CD4-positive, alpha-beta T cell (primary cell): ENCODE data around the gene DNASE1L2. TPM values are rescaled to one million over a fixed set of nuclear protein-coding genes. Genes with fewer than 3 reads are reported as not detected.
A peak's percentile ranks its signal among the peaks of the same experiment; 100 is the strongest.

Experiments used
- ATAC-seq: fragments of 200-7000 bp; cut with Tn5 transposase; one replicate; pipeline ENCODE4 v1.10.0; 2022; ENCODE audit warnings: mild to moderate bottlenecking; ENCODE audit not compliant: poor library complexity
- CTCF ChIA-PET: fragments of 350-600 bp; sonication (Branson Sonifier 250); formaldehyde crosslinking; loops from one replicate; lab custom pipeline; 2021; ENCODE audit warnings: antibody characterized with exemption, inconsistent platforms; lab: Charles Lee
- POLR2A ChIA-PET: fragments of 350-600 bp; sonication (Branson Sonifier 250); formaldehyde crosslinking; loops from one replicate; lab custom pipeline; 2021; ENCODE audit warnings: antibody characterized with exemption, inconsistent platforms; lab: Charles Lee
- DNase-seq, 14 experiments: peaks; one replicate each; pipeline ENCODE4 v3.0.0-alpha.2; 2013 to 2020; ENCODE audit warnings: mixed read lengths in 2 of 14
- H3K27ac ChIP-seq, 2 donors: one replicate each; pipeline versions ENCODE4 v1.5.1 to v1.7.0; 2013; ENCODE audit warnings: low read length in 2 of 2, low read depth in 1 of 2, mild to moderate bottlenecking in 1 of 2
- H3K27me3 ChIP-seq, 2 experiments: 1 replicate in 1 of 2; 2 replicates in 1 of 2; pipeline versions ENCODE4 v1.6.1 to v1.7.0; 2013; ENCODE audit warnings: low read length in 2 of 2, control low read depth in 1 of 2, mild to moderate bottlenecking in 1 of 2, moderate library complexity in 1 of 2; ENCODE audit not compliant: insufficient read depth in 2 of 2, control insufficient read depth in 1 of 2
- H3K36me3 ChIP-seq: one replicate; pipeline ENCODE4 v1.6.1; 2013; ENCODE audit warnings: low read length, control low read depth; ENCODE audit not compliant: insufficient read depth
- H3K4me1 ChIP-seq: one replicate; pipeline ENCODE4 v1.6.1; 2013; ENCODE audit warnings: low read length, control low read depth; ENCODE audit not compliant: insufficient read depth
- H3K4me3 ChIP-seq: one replicate; pipeline ENCODE4 v1.5.1; 2013; ENCODE audit warnings: mild to moderate bottlenecking, low read length, moderate library complexity
- H3K9me3 ChIP-seq, 2 experiments: 1 replicate in 1 of 2; 2 replicates in 1 of 2; pipeline versions ENCODE4 v1.6.1 to v1.7.0; 2013; ENCODE audit warnings: low read length in 2 of 2, mild to moderate bottlenecking in 2 of 2, control low read depth in 1 of 2, moderate library complexity in 1 of 2; ENCODE audit not compliant: control insufficient read depth in 1 of 2, insufficient read depth in 1 of 2
- H3K27ac Mint-ChIP-seq: one replicate; pipeline ENCODE4 v1.8.0; 2020; ENCODE audit warnings: mixed read lengths
- H3K27me3 Mint-ChIP-seq: one replicate; pipeline ENCODE4 v1.8.0; 2021; ENCODE audit warnings: mixed read lengths
- H3K36me3 Mint-ChIP-seq: one replicate; pipeline ENCODE4 v1.8.0; 2021; ENCODE audit warnings: low read depth, mixed read lengths
- H3K4me1 Mint-ChIP-seq: one replicate; pipeline ENCODE4 v1.8.0; 2021; ENCODE audit warnings: low read depth, mixed read lengths
- H3K4me3 Mint-ChIP-seq: one replicate; pipeline ENCODE4 v1.8.0; 2020; ENCODE audit warnings: mild to moderate bottlenecking, mixed read lengths
- H3K9me3 Mint-ChIP-seq: one replicate; pipeline ENCODE4 v1.8.0; 2020; ENCODE audit warnings: mixed read lengths
- CTCF ChIP-seq: fragments of 200-600 bp; IDR thresholded peaks from one replicate; pipeline ENCODE4 v1.8.0; 2022; ENCODE audit warnings: antibody characterized with exemption, mild to moderate bottlenecking
- intact Hi-C, 2 experiments: fragments of 100-400 bp; cut with DNase I in 1 of 2; cut with micrococcal nuclease in 1 of 2; formaldehyde crosslinking; loops; one replicate each; pipeline versions ENCODE4 v1.15.1 to v1.9.0; 2023 to 2025; cut with DNase I, micrococcal nuclease
- polyA plus RNA-seq, 2 donors: library from polyadenylated mRNA; unstranded; fragments of 120-200 nt; gene quantifications; one replicate each; pipeline ENCODE4 v1.2.1, GENCODE V29; 2013
- total RNA-seq, 174 experiments: library from RNA in 2 of 174; stranded (reverse) in 2 of 174; gene quantifications; one replicate each; pipeline ENCODE4 v1.2.3 and lab custom pipeline; 2021 to 2026

Gene DNASE1L2
- under 1 TPM; 0.22 to 0.36 TPM for total RNA-seq
- polyA plus RNA-seq (2013, experiment 1 of 2) = 0.63 TPM
- 0.76 TPM for polyA plus RNA-seq (2013, experiment 2 of 2)
- total RNA-seq (lab: John Stamatoyannopoulos, UW) = 0.08 to 5.8 (median 1.7) reads per million in 172 experiments

GRCh38 chr16:2236337-2237101 lies at the start of gene DNASE1L2:
Gene DNASE1L2, plus strand, starts transcription at chr16:2236444. Its CDS starts 373 bp downstream, at chr16:2236817.
- no peaks in the 10 kb centered on the region for H3K9me3 ChIP-seq
- Mint-ChIP-seq H3K4me1 (no peaks in the 10 kb centered on the region), H3K27ac (no peak within 1 kb of the TSS), H3K36me3 (peaks cover 15% of the 10 kb centered on the region), H3K4me3 (no peak within 1 kb of the TSS), H3K27me3 (peaks cover 4% of the 10 kb centered on the region), H3K9me3 (no peaks in the 10 kb centered on the region)
- no peak for DNase-seq
- intact Hi-C loops = no loop called here
- POLR2A ChIA-PET = interaction anchor here (1.6 to 1.9 kb wide), 2 partner anchors 10 to 22 kb away, joined by 4 to 5 read pairs; partner anchors contain the start of gene PGP
- H3K27me3 ChIP-seq = peaks cover 0 to 12% of the 10 kb centered on the region in 2 experiments
- peaks cover 35% of the 10 kb centered on the region for H3K36me3 ChIP-seq
- peaks cover 11% of the 10 kb centered on the region for H3K4me1 ChIP-seq
- CTCF ChIA-PET = no interaction called here
- peak; percentile 21 for ATAC-seq
- H3K27ac ChIP-seq = no peak within 1 kb of the TSS
- TF ChIP-seq CTCF = no peak
- no peak within 1 kb of the TSS for H3K4me3 ChIP-seq

GRCh38 chr16:2186505-2186904 lies 49.7 kb upstream of the DNASE1L2 start:
- Histone ChIP-seq H3K4me1 (no peaks in the 10 kb centered on the region), H3K9me3 (no peaks in the 10 kb centered on the region), H3K27ac (no peak overlapping the region), H3K27me3 (no peaks in the 10 kb centered on the region), H3K36me3 (no peaks in the 10 kb centered on the region), H3K4me3 (no peak overlapping the region)
- no peak for DNase-seq
- ChIA-PET CTCF (no interaction called here), POLR2A (no interaction called here)
- intact Hi-C loops = no loop called here
- Mint-ChIP-seq H3K27me3 (no peaks in the 10 kb centered on the region), H3K4me3 (no peak overlapping the region), H3K9me3 (no peaks in the 10 kb centered on the region), H3K4me1 (no peaks in the 10 kb centered on the region), H3K27ac (no peak overlapping the region), H3K36me3 (no peaks in the 10 kb centered on the region)
- TF ChIP-seq CTCF = no peak
- ATAC-seq = no peak

GRCh38 chr16:2187212-2187611 lies 49.0 kb upstream of the DNASE1L2 start:
- Mint-ChIP-seq H3K27me3 (no peaks in the 10 kb centered on the region), H3K4me1 (no peaks in the 10 kb centered on the region), H3K36me3 (no peaks in the 10 kb centered on the region), H3K9me3 (no peaks in the 10 kb centered on the region), H3K27ac (no peak overlapping the region), H3K4me3 (no peak overlapping the region)
- intact Hi-C loops = no loop called here
- Histone ChIP-seq H3K27me3 (no peaks in the 10 kb centered on the region), H3K27ac (no peak overlapping the region), H3K4me1 (no peaks in the 10 kb centered on the region), H3K9me3 (no peaks in the 10 kb centered on the region), H3K4me3 (no peak overlapping the region), H3K36me3 (no peaks in the 10 kb centered on the region)
- POLR2A ChIA-PET = no interaction called here
- no peak for ATAC-seq
- no peak for DNase-seq
- no peak for TF ChIP-seq CTCF
- CTCF ChIA-PET = no interaction called here
